HG03175 (cell line): ENCODE measurements around the gene FOXK1.

Experiments used
- ATAC-seq: cut with Tn5 transposase; IDR thresholded peaks from one replicate; pipeline ENCODE4 v1.9.1; 2021; ENCODE audit warnings: mild to moderate bottlenecking, moderate library complexity; ENCODE audit not compliant: unreplicated experiment

FOXK1 gene

GRCh38 chr7:4815609-4816418, 133.7 kb downstream of the FOXK1 start:
- no peak for ATAC-seq

- no peak for ATAC-seq
Measured at GRCh38 chr7:4816419-4817080, 134.5 kb downstream of the FOXK1 start.

- ATAC-seq = no peak
Measured at GRCh38 chr7:4817178-4817901, 135.2 kb downstream of the FOXK1 start.

- ATAC-seq = no peak
Measured at GRCh38 chr7:4818000-4818794, 136.1 kb downstream of the FOXK1 start.

- no peak for ATAC-seq
Measured at GRCh38 chr7:4819560-4820404, 137.7 kb downstream of the FOXK1 start.

GRCh38 chr7:4820405-4820966, 138.4 kb downstream of the FOXK1 start:
- no peak for ATAC-seq
